ENCODE results near the gene YTHDF1. TPM values are rescaled to one million over a fixed set of nuclear protein-coding genes. Genes with fewer than 3 reads are reported as not detected.
A peak's percentile ranks its signal among the peaks of the same experiment; 100 is the strongest.

Gene YTHDF1
- total RNA-seq, 1 experiment from 2014 or later, result 42.6 TPM

DNA sequence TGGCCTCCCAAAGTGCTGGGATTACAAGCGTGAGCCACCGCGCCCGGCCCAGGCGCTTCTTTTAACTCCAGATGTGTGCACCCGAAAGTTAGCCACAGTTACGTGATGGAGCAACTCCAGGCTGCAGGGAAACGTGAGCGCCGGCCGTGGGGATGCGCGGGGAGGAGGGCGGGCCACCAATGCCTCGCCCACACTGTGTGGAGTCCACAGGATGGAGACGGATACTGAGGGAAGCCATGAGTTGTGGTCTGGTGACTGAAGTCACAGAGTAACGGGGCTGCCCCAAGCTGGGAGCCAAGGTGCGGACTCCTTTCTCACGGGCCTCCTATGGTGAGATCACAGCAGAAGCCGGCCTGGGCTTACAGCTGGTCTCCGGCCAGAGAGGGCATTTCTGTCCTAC, 23.2 kb downstream of the YTHDF1 start:
- ChIA-PET POLR2A (ENCODE audit: unreplicated experiment) (no interaction called here), CTCF (no interaction called here)
- Histone ChIP-seq H3K4me3 (no peak overlapping the region), H3K4me2 (no peak overlapping the region), H3K79me2 (ENCODE audit: low read depth) (peaks cover 19% of the 10 kb centered on the region; the same call in 1 of the 2 replicates), H3F3A (ENCODE audit: insufficient read depth, low read depth) (peaks cover 28% of the 10 kb centered on the region; the same call in 1 of the 2 replicates), H2AFZ (no peak overlapping the region), H3K27ac (no peak overlapping the region), H3K9me2 (ENCODE audit: insufficient read depth) (no peaks in the 10 kb centered on the region), H3K27me3 (ENCODE audit: insufficient read depth, low read depth) (no peaks in the 10 kb centered on the region), H3K36me3 (ENCODE audit: low read depth) (0 out of 2 replicates have a peak, but pooled peaks cover 22% of the 10 kb centered on the region), H3K4me1 (replicated peaks; ENCODE audit: insufficient read depth) (peaks cover 11% of the 10 kb centered on the region), H3K9me3 (ENCODE audit: insufficient read depth, low read depth) (no peaks in the 10 kb centered on the region), H4K20me1 (ENCODE audit: insufficient read depth) (peaks cover 30% of the 10 kb centered on the region)
- intact Hi-C loops (cut with micrococcal nuclease; ENCODE audit: unreplicated experiment), result no loop called here
- DNase-seq, result no peak
- no TSS peak for BruUV-seq (replicated peaks)
- TF ChIP-seq CTCF (conservative IDR thresholded peaks at IDR 0.05) (no peak), EZH2 (IDR thresholded peaks at IDR 0.05; ENCODE audit: low read depth) (no peak)

DNA sequence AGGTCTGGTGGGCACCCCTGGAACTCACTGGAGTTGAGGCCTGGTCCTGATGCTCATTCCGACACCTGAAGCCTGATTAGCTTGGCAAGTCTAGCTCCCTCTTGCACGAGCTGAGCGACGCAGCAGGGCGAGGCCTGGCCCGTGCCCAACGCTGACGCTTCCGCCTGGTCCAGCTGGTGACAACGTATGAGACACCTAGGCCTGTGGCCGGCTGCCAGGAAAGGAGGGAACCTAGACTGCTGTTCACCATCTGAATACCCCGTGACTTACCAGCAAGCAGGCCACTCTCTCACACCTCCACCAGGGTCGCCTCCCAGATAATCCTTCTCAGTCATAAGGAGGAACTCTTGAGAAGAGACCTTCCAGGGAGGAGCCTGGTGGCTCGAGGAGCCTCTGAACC, 24.5 kb downstream of the YTHDF1 start:
- Histone ChIP-seq H3K79me2 (ENCODE audit: low read depth) (0 out of 2 replicates have a peak, but pooled peaks cover 7% of the 10 kb centered on the region), H3K27ac (0 out of 2 replicates have a peak overlapping the region, but pooled peaks have one; percentile 5), H3K4me2 (peak overlapping the region; percentile 52), H3K4me1 (replicated peaks; ENCODE audit: insufficient read depth) (peaks cover 18% of the 10 kb centered on the region), H3K9me3 (ENCODE audit: insufficient read depth, low read depth) (no peaks in the 10 kb centered on the region), H3F3A (ENCODE audit: insufficient read depth, low read depth) (peaks cover 24% of the 10 kb centered on the region; the same call in 1 of the 2 replicates), H3K9me2 (ENCODE audit: insufficient read depth) (no peaks in the 10 kb centered on the region), H4K20me1 (ENCODE audit: insufficient read depth) (peaks cover 17% of the 10 kb centered on the region), H3K4me3 (no peak overlapping the region), H2AFZ (no peak overlapping the region; the same call in 1 of the 2 replicates), H3K27me3 (ENCODE audit: insufficient read depth, low read depth) (no peaks in the 10 kb centered on the region), H3K36me3 (ENCODE audit: low read depth) (0 out of 2 replicates have a peak, but pooled peaks cover 17% of the 10 kb centered on the region)
- no TSS peak for BruUV-seq (replicated peaks)
- peak; percentile 88 to 93 for DNase-seq
- no peak for TF ChIP-seq EZH2 (IDR thresholded peaks at IDR 0.05; ENCODE audit: low read depth)
- no peak for TF ChIP-seq CTCF (conservative IDR thresholded peaks at IDR 0.05)
- intact Hi-C loops (cut with micrococcal nuclease; ENCODE audit: unreplicated experiment), result no loop called here
- CTCF ChIA-PET, result interaction anchor here (0.9 kb wide), 1 partner anchor 32 kb away, joined by 4 read pairs; no protein-coding TSS in a partner anchor
- POLR2A ChIA-PET (ENCODE audit: unreplicated experiment), result interaction anchor here (0.6 kb wide), 1 partner anchor 790 kb away, joined by 4 read pairs; the partner anchor contains the start of gene PRPF6

- POLR2A ChIA-PET (ENCODE audit: unreplicated experiment), result interaction anchor here (0.6 kb wide), 1 partner anchor 790 kb away, joined by 4 read pairs; the partner anchor contains the start of gene PRPF6
Measured at GRCh38 chr20:63190828-63191227, 25.1 kb downstream of the YTHDF1 start.

More at GRCh38 chr20:63190828-63191227, 25.1 kb downstream of the YTHDF1 start:
- intact Hi-C loops (cut with micrococcal nuclease; ENCODE audit: unreplicated experiment), result no loop called here
- TF ChIP-seq CTCF (conservative IDR thresholded peaks at IDR 0.05) (no peak), EZH2 (IDR thresholded peaks at IDR 0.05; ENCODE audit: low read depth) (no peak)
- H4K20me1 ChIP-seq (ENCODE audit: insufficient read depth), result peaks cover 11% of the 10 kb centered on the region
- H3K4me2 ChIP-seq, result peak overlapping the region; percentile 52
- H3K4me3 ChIP-seq, result no peak overlapping the region
- 0 out of 2 replicates have a peak overlapping the region, but pooled peaks have one; percentile 5 for H3K27ac ChIP-seq
- no peak overlapping the region; the same call in 1 of the 2 replicates for H2AFZ ChIP-seq
- H3K9me2 ChIP-seq (ENCODE audit: insufficient read depth), result no peaks in the 10 kb centered on the region
- peaks cover 28% of the 10 kb centered on the region for H3F3A ChIP-seq (ENCODE audit: insufficient read depth, low read depth)
- no peaks in the 10 kb centered on the region for H3K27me3 ChIP-seq (ENCODE audit: insufficient read depth, low read depth)
- H3K9me3 ChIP-seq (ENCODE audit: insufficient read depth, low read depth), result no peaks in the 10 kb centered on the region
- CTCF ChIA-PET, result interaction anchor here (0.9 kb wide), 1 partner anchor 32 kb away, joined by 4 read pairs; no protein-coding TSS in a partner anchor
- H3K36me3 ChIP-seq (ENCODE audit: low read depth), result 0 out of 2 replicates have a peak, but pooled peaks cover 11% of the 10 kb centered on the region
- H3K4me1 ChIP-seq (replicated peaks; ENCODE audit: insufficient read depth), result peaks cover 20% of the 10 kb centered on the region
- BruUV-seq (replicated peaks), result no TSS peak
- DNase-seq, result no peak
- H3K79me2 ChIP-seq (ENCODE audit: low read depth), result 0 out of 2 replicates have a peak, but pooled peaks cover 6% of the 10 kb centered on the region
